PC-9 (cell line): Measurements from ENCODE around the gene CCDC3. TPM values are rescaled to one million over a fixed set of nuclear protein-coding genes. Genes with fewer than 3 reads are reported as not detected.

ENCODE experiments used
- BruUV-seq: library from RNA; stranded (reverse); fragments of 400-500 nt; replicated peaks from 2 replicates; lab custom pipeline; 2021; lab: Mats Ljungman, UMichigan
- CTCF ChIA-PET: fragments of 300-600 bp; sonication (Branson Sonifier 250); formaldehyde crosslinking; loops from one replicate; lab custom pipeline; 2022; ENCODE audit warnings: antibody characterized with exemption; lab: Charles Lee
- POLR2A ChIA-PET: fragments of 300-600 bp; sonication (Branson Sonifier 250); formaldehyde crosslinking; loops from one replicate; lab custom pipeline; 2022; ENCODE audit warnings: antibody characterized with exemption; ENCODE audit not compliant: unreplicated experiment; lab: Charles Lee
- DNase-seq, 2 experiments: peaks; one replicate each; pipeline versions ENCODE4 v3.0.0 to v3.0.0-alpha.2; 2015 to 2022; ENCODE audit warnings: mixed read lengths in 1 of 2
- H2AFZ ChIP-seq: fragments of 200-600 bp; sonication (generic); 2 replicates; pipeline ENCODE4 v1.8.1; 2017; ENCODE audit warnings: antibody characterized with exemption
- H3F3A ChIP-seq: fragments of 200-600 bp; sonication (generic); 2 replicates; pipeline ENCODE4 v1.8.1; 2017; ENCODE audit warnings: antibody characterized with exemption, mild to moderate bottlenecking, low read depth; ENCODE audit not compliant: insufficient read depth
- H3K27ac ChIP-seq: fragments of 200-600 bp; sonication (generic); 2 replicates; pipeline ENCODE4 v1.6.1; 2016; ENCODE audit warnings: mixed run types
- H3K27me3 ChIP-seq: fragments of 200-600 bp; sonication (generic); 2 replicates; pipeline ENCODE4 v1.6.1; 2016; ENCODE audit warnings: low read depth, mixed run types; ENCODE audit not compliant: insufficient read depth
- H3K36me3 ChIP-seq: fragments of 200-600 bp; sonication (generic); 2 replicates; pipeline ENCODE4 v1.6.1; 2016; ENCODE audit warnings: low read depth, mixed run types
- H3K4me1 ChIP-seq: fragments of 200-600 bp; sonication (generic); replicated peaks from 2 replicates; pipeline ENCODE4 v1.6.1; 2016; ENCODE audit warnings: mixed run types; ENCODE audit not compliant: insufficient read depth
- H3K4me2 ChIP-seq: fragments of 200-600 bp; sonication (generic); 2 replicates; pipeline ENCODE4 v1.6.1; 2017; ENCODE audit warnings: mixed run types
- H3K4me3 ChIP-seq: fragments of 200-600 bp; sonication (generic); 2 replicates; pipeline ENCODE4 v1.6.1; 2016; ENCODE audit warnings: mixed run types
- H3K79me2 ChIP-seq: fragments of 200-600 bp; sonication (generic); 2 replicates; pipeline ENCODE4 v1.6.1; 2017; ENCODE audit warnings: low read depth, mixed run types
- H3K9me2 ChIP-seq: fragments of 200-600 bp; sonication (generic); 2 replicates; pipeline ENCODE4 v1.8.1; 2017; ENCODE audit warnings: mild to moderate bottlenecking; ENCODE audit not compliant: insufficient read depth
- H3K9me3 ChIP-seq: fragments of 200-600 bp; sonication (generic); 2 replicates; pipeline ENCODE4 v1.8.1; 2016; ENCODE audit warnings: low read depth; ENCODE audit not compliant: insufficient read depth
- H4K20me1 ChIP-seq: fragments of 200-600 bp; sonication (generic); 2 replicates; pipeline ENCODE4 v1.8.1; 2017; ENCODE audit not compliant: insufficient read depth
- CTCF ChIP-seq: fragments of 200-600 bp; sonication (generic); conservative IDR thresholded peaks from 2 replicates; pipeline ENCODE4 v1.6.1; 2017; ENCODE audit warnings: mixed run types, antibody characterized with exemption, mild to moderate bottlenecking, moderate library complexity
- EZH2 ChIP-seq: fragments of 200-600 bp; sonication (generic); IDR thresholded peaks from 2 replicates; pipeline ENCODE4 v1.8.0; 2017; ENCODE audit warnings: antibody characterized with exemption, low read depth
- intact Hi-C: fragments of 100-400 bp; cut with micrococcal nuclease; formaldehyde crosslinking; loops from one replicate; pipeline ENCODE4 v1.10.0; 2022; ENCODE audit not compliant: unreplicated experiment
- total RNA-seq: library from RNA; stranded (reverse); gene quantifications from 2 replicates; pipeline ENCODE4 v1.2.3, GENCODE V29; 2021

The CCDC3 gene
- total RNA-seq, 1 experiment from 2014 or later: not detected

GRCh38 chr10:12957081-12957480 lies 44.4 kb downstream of the CCDC3 start:
- BruUV-seq: no TSS peak
- Histone ChIP-seq H3F3A (no peaks in the 10 kb centered on the region), H3K36me3 (no peaks in the 10 kb centered on the region), H3K9me2 (no peaks in the 10 kb centered on the region), H3K4me2 (no peak overlapping the region), H3K4me3 (no peak overlapping the region), H4K20me1 (no peaks in the 10 kb centered on the region), H3K79me2 (no peaks in the 10 kb centered on the region), H3K4me1 (no peaks in the 10 kb centered on the region), H3K9me3 (no peaks in the 10 kb centered on the region), H3K27me3 (no peaks in the 10 kb centered on the region), H2AFZ (no peak overlapping the region), H3K27ac (no peak overlapping the region)
- CTCF ChIA-PET: no interaction called here
- intact Hi-C loops: no loop called here
- no peak for DNase-seq
- POLR2A ChIA-PET: interaction anchor here (0.6 kb wide), 1 partner anchor 15 kb away, joined by 3 read pairs; no protein-coding TSS in a partner anchor
- no peak for TF ChIP-seq EZH2
- TF ChIP-seq CTCF: no peak

GRCh38 chr10:12954866-12955265 lies 46.6 kb downstream of the CCDC3 start:
- H3K79me2 ChIP-seq: no peaks in the 10 kb centered on the region
- H2AFZ ChIP-seq: no peak overlapping the region
- CTCF ChIA-PET: no interaction called here
- H3F3A ChIP-seq: no peaks in the 10 kb centered on the region
- TF ChIP-seq CTCF: no peak
- no peak for TF ChIP-seq EZH2
- intact Hi-C loops: no loop called here
- no peak overlapping the region for H3K27ac ChIP-seq
- POLR2A ChIA-PET: no interaction called here
- no peaks in the 10 kb centered on the region for H3K4me1 ChIP-seq
- no peaks in the 10 kb centered on the region for H3K9me3 ChIP-seq
- no peaks in the 10 kb centered on the region for H3K27me3 ChIP-seq
- BruUV-seq: no TSS peak
- DNase-seq: no peak
- no peaks in the 10 kb centered on the region for H3K36me3 ChIP-seq
- no peaks in the 10 kb centered on the region for H3K9me2 ChIP-seq
- no peak overlapping the region for H3K4me2 ChIP-seq
- H3K4me3 ChIP-seq: no peak overlapping the region
- H4K20me1 ChIP-seq: no peaks in the 10 kb centered on the region

GRCh38 chr10:12950583-12951128 lies 50.9 kb downstream of the CCDC3 start:
- ChIA-PET POLR2A (no interaction called here), CTCF (no interaction called here)

More at GRCh38 chr10:12950583-12951128, 50.9 kb downstream of the CCDC3 start:
- Histone ChIP-seq H3K27ac (no peak overlapping the region), H3K9me2 (no peaks in the 10 kb centered on the region), H3K79me2 (no peaks in the 10 kb centered on the region), H3K9me3 (no peaks in the 10 kb centered on the region), H3K4me2 (no peak overlapping the region), H3K4me3 (no peak overlapping the region), H3F3A (no peaks in the 10 kb centered on the region), H4K20me1 (no peaks in the 10 kb centered on the region), H3K36me3 (no peaks in the 10 kb centered on the region), H3K27me3 (no peaks in the 10 kb centered on the region), H3K4me1 (no peaks in the 10 kb centered on the region), H2AFZ (no peak overlapping the region)
- intact Hi-C loops: no loop called here
- no peak for DNase-seq
- no TSS peak for BruUV-seq
- TF ChIP-seq EZH2 (no peak), CTCF (no peak)
